ENCODE results near the gene CCDC6.
"Not testable (repeated sequence)": the region's sequence is repeated elsewhere in the genome, so short reads cannot be mapped to it uniquely, and the experiment has no call there.

The CCDC6 gene

DNA sequence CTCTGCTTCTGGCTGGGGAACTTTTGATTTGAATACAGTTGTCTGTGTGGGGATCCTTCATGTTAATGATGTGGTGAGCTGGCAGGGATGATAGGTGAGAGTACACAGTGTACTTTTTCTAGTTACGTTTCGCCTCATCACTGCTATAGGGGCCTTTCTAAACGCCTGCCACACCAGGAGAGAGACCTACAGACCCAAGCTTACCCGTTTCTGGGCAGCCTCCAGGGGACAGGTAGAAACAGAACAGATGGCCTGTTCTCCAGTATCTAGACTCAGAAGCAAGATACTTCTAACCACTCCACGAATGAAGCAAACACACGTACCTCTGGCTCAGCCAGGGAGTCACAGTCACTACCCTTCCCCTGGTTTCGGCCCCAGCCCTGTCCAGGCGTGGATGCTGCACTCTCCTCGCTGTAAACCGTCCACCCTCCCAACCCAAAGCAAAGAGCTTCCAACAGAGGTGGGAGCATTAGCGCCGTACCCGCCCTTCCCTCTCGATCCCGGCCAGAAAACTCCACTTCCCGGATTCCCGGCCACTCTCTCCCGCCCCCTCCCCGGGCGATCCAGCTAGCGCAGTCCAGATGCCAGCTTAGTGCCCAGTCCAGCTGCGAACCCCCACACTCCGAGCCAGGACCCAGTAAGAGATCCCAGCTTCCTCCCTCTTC, 1.2 kb downstream of the CCDC6 start:
- DNase-seq: peak; percentile 77

DNA sequence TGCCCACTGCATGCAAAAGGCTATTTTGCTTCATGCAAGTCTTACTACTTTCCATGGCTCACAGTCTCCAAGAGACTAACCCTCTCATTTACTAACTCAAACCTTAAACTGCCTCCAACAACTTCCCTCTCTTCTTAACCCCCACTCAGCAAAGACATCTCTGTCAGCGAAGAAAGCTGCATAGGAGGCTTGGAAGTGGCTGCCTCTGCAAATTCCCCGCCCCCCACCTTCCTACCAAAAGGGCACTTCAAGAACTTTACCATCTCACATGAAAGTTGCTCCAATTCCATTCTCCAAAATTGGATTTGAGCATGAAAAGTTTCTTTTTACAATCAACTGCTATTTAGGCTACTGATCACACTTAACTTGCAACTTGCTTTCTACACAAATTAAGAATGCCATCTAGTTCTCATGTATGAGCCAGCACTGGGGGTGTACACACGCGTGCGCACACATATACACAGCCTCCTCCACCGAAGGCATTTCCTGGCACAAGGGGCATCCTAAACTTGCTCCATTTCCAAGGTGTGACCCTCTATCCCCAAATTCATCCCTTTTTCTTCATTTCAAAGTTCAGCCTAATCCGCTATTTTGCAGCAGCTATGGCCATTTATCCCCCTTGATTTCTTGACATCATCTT, 1.8 kb downstream of the CCDC6 start:
- DNase-seq: no peak

DNA sequence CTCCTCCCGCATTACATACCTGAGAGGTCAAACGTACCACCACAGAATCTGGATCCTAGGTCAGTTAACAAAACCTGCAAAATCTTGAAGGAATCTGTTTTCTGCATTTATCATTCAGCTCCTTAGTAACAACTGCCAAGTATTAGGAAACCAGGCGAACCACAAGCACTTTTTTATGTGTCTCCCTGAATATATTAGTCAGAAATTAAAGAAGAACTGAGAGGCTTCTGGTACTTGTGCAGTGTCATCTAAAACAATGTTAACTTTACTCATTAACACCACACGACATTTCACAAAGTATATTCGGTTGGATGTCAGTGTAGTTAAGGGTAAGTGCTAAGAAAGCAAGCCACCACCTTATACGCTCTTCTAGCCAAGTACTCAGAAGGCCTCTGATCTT, 2.5 kb downstream of the CCDC6 start:
- DNase-seq: no peak

DNA sequence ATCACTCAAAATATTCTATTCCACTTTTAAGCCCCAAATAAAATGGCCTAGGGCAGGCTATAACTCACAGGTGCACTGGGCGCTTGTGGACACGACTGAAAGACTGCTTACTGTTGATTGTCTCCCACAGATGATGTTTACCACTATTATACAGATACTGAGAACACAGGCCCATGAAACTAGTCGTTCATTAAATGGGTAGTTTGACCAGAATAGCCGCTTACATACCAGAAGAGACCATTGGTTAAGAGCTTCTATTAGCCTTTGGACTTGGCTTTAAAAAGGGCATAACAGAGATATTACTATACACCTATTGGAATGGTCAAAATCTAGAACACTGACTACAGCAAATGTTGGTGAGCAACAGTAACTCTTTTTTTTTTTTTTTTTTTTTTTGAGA, 4.3 kb downstream of the CCDC6 start:
- DNase-seq: no peak

DNA sequence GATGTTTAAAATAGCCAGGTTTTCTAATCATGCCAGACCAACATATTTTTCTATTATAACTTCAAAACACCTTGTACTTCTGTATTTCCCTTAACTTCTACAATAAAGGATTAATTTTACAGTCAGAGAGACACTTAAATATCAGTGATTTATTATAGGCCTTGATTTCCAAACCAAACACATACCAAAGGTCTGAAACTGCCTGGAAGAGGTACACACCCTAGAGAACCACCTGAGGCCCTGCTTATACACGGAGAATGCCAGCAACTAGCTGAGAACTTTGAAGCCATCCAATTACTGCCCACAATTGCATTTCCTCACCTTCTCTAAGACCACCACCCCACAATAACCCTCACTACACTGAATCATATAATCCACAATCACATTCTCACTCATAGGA, 4.9 kb downstream of the CCDC6 start:
- no peak for DNase-seq

DNA sequence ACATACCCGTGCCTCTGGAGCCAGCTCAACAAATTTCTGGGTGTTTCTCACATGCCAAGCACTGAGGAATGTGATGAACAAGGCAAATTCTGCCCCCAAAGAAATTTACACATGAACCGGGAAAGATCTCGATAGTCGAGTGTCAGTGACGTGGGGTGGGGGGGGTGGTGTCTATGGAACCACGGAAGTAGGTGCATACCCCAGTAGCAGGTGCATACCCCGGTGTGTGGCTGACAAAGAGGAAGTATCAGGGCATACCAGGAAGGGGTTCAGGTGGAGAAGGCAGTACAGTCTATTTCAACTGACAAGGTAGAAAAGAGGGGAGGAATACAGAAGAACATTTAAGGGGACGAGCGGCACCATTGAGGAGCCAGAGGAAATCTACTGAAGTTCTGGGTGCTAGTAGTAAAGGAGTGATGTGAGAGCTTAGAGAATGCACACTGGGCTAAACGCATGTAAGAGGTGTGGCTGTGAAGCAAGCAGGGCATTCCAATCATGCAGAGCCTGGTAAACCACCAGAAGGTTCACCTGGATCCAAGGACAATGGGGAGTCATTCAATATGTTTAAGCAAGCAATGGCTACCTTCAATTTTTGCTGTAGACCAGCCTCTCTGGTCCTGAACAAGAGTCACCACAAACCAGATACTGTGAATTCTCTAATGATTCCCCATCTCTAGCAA, 6.2 kb downstream of the CCDC6 start:
- DNase-seq: no peak

DNA sequence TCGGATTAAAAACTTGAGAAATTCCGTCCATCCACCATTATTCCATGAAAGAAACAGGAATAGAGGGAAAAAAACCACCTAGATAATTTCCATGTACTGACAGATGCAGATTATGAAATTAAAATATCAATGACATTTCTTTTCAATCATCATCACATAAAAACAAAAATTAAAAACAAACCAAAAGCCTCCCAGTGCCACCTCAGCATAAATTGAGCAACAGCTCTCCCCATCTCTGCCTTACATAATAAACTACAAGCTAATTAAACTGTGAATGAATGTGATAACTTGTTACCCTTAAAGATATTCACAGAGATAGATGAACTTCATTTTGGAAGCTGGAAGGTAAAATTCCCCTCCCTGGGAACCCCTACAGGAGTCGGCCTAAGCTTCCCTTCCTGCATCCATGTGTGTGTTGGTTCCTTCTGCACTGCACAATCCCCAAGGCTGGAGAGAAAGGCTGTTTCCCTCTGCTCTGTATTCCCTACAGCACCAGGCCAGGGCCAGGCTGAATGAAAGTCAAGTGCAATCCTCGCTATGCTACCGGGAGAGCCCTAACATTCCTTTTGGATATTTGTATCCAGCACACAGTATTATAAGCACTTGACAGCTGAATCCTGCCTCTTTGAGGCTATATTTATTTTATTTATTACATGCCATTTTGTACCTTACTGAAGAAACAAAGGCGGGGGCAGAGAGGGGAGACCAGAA, 8.1 kb downstream of the CCDC6 start:
- no peak for DNase-seq

DNA sequence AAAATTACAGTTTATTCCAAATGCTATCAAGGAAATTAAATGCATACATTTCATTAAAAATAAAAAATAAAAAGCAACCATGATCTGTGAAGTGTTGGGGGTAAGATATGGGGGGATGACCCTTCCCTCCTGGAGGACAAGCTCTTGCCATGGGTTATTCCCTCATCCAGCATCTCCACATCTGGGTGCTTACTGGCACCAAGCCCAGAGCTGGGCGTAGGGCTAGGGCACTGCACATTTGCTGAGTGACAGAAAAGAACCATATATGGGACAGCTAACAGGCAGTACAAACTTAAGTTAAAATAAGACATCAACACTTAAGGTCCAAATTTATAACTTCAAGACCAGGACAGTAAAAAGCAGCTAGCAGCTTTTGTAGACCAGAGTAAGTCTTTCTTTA, 10.2 kb downstream of the CCDC6 start:
- DNase-seq: no peak

DNA sequence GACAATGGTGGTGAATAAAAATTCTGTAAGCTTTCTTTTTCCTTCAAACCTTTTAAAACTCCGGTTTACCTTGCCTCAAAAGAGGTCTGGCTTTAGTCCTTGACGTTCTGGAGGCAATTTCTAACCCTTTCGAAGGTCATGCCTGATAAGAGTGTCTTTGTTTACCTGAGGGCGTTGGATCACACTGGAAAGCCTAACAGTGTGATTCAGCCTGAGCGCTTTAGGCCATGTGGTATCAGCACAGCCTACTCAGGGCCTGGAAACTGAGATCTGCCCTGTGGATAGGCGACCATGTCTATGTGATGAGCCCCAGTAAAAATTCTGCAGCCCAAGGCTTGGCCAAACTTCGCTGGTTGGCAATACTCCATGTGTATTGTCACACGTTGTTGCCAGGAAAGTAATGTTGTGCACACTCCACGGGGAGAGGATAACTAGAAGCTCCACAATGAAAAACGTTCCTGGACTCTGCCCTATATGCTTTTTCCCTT, 10.7 kb downstream of the CCDC6 start:
- DNase-seq: no peak

DNA sequence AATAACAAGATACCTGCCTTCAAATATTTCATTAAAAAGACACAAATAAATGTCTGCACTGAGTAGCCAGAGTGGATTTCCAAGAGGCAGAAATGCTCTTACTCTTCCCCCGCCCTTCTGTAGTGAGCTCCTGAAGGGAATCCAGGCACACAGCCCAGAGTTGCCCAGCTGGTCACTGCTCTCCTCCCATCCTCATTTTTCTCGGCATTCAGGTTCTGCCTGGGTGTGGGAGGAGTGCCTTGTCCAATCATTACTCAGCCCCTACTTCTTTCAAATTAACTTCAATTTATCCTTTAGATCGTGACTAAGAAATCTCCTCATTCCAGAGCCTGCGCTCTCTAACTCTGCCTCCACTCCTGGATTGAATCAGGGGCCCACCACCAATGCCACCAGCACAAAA, 12.2 kb downstream of the CCDC6 start:
- DNase-seq: no peak

DNA sequence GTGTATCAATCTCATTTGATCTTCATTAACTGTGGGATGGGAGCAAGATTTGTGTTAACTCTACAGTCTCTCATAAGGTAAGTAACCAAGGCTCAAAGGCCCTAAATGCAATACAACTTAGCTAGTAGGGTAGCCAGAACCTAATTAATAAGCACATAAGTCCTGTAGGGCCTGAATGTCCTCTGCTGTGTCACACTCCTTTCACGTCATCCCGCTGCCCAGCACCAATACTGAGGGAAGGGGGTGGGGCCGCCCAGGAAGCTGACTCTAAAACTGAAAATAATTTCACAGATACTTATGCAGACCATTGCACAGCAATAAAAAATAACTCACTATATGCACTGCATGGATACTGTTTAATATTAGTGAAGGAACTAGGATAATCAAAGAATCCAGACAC, 13.7 kb downstream of the CCDC6 start:
- no peak for DNase-seq

DNA sequence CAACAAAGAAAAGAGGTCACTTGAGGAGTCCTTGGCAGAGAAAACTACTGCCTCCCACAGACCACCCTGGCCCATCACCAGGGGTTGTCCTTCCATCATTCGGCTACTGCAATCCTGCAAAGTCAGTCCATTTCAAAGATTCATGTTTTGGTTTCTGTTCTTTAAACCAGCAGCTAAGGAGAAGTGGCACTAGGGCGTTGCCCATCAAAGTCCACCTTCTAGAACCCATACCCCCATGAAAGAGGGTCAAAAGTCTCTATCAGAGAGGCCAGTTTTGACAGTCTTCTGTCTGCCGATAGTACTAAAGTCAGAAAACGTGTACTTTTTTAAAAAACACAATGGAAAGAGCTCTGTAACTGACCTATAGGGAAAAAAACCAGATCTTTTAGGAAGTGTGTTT, 14.4 kb downstream of the CCDC6 start:
- DNase-seq: no peak

DNA sequence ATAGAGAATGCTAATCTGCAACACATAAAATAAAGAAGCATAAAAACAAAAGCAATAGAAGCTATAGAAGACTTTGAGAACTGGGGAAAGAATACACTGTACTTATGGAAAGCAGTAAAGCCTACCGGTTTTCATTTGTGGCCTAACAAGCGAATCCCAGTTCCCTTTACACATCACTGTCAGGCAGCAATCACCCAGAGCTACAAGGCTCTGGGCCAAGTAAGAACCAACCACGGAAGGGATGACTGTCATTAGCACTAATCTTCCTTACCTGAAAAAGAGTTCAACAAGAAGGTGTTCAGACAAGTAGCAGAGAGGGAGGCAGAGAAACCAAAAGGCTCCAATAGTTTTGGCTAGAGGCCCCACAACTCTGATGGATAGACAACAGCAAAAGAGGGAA, 15.0 kb downstream of the CCDC6 start:
- no peak for DNase-seq

DNA sequence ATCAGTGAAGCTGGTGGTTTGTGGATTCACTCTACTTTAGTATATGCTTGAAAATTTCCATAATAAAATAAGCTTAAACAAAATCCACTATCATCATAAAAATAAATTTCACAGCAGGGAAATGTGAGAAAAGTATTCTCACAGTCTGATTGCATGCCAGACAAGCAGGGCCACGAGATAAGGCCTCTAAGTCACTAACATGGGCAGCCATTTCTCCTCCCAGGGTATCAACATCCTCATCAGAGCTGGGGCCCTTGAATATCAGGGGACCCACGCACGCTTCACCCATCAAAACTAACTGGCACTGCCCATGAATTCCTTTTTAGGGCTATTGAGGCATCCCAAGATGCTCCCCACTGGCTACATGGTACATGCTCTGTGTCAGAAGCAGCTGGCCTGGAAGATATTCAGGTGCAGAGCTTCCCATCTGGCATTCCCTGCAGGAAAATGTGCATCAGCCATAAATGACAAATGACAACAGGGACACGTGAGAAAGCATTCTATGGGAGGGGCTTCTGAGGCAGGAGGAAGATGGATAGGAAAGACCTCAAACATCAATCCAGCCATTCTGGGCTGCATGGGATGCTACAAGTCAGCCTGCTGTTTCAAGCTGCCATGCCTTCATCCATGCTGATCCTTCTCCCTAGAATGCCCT, 17.4 kb downstream of the CCDC6 start:
- DNase-seq: no peak

DNA sequence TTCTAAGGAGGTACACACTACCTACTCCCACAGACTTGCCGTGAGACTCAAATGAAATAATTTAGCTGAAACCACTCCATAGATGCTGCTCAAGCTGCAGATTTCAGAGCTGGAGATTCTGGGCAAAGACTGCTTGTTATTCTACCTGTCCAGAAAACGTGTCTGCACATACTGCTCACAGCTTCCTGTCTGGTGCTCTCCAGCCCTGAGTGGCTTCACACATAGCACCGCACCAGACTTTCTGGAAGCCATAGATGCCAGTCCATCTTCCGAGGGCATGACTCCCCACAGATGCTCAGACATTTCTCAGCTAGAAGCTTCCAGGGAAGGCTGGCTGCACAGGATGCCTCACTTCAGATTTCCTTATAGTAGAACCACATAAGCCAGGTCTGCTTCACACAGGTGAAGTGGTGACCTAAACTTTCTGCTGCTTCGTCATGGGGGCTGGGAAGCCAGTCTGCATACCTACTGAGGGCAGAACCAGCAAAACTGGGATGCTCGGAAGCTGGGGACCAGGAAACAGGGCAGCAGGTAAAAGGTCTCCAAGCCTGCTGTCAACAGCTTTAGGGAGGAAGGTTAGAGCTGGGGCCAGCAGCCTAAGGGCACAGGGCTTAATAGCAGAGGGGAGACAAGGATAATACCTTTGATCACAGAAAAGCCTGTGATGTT, 18.2 kb downstream of the CCDC6 start:
- no peak for DNase-seq

DNA sequence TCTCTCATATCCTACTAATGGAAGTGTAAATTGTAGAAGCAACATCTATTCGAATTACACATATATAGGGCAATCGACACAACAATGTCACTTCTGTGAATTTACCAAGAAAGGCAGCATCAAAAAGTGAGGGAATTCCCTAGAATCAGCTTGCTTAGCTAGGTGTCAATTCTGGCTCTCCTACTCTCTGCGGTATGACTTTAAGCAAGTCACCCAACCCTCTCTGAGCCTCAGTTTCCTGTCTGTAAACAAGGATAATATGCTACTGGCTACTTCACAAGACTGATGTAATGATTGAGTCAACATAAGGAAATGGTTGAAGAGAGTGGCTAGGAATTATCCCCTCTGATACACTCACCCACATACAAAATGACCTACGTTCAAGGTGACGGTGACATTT, 19.4 kb downstream of the CCDC6 start:
- DNase-seq: no peak

DNA sequence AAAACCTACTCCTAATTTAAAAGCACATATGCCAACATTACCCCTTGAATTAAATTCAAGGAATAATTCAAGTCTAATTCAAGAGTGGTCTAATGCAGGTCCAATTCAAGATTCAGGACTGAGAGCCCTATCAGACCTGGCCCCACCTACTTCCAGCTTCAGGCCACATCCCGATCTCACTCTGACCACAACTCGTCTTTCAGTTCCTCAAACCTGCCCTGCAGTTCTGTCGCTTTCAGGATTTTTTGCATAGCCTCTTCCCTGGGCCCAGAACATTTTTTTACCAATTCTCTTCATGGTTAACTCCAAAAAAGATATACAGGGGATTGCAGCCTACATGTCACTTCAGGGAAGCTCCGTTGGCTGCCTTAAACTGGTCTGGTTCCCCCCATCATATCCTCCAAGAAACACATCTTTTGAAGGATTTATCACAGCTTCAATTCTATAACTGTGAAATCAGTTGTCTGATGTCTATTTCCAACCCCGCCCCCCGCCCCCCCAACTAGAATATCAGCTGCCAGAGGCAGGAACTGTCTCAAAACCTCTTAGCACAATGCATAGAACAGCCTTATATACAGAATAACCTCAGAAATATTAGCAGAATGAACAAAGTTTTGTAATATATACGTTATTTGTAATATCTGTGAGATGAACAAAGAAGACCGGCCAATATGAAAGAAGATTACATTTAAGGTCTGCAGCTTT, 20.8 kb downstream of the CCDC6 start:
- no peak for DNase-seq

DNA sequence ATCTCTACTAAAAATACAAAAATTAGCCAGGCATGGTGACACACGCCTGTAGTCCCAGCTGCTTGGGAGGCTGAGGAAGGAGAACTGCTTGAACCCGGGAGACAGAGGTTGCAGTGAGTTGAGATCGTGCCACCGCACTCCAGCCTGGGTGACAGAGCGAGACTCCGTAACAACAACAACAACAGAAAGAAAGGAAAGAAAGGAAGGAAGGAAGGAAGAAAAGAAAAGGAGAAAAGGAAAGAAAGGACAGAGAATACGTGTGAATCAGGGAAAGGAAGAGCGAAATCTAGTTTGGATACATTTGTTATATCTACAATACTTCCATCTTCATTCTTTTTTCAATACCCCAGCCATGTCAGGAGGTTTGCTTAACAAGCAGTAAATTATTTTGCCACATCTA, 21.5 kb downstream of the CCDC6 start:
- not testable (repeated sequence) for DNase-seq

DNA sequence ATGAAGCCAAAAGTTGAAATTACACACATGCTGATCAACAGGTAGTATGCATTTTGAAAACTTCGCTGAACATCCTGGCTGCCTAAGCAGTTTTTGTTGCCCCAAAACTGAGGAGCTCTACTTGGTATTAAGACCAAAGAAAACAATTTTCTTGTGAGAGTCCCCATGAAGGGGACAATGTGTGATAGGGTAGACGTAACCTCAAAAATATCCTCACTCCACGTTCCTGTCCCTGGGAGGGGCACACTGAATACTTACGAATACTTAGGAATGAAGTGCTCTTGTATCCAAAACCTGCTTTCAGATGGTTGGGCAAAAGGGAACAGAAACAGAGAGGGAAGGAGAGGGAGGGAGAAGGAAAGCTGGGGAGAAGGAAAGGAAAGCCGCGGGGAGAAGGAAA, 24.7 kb downstream of the CCDC6 start:
- DNase-seq: no peak

DNA sequence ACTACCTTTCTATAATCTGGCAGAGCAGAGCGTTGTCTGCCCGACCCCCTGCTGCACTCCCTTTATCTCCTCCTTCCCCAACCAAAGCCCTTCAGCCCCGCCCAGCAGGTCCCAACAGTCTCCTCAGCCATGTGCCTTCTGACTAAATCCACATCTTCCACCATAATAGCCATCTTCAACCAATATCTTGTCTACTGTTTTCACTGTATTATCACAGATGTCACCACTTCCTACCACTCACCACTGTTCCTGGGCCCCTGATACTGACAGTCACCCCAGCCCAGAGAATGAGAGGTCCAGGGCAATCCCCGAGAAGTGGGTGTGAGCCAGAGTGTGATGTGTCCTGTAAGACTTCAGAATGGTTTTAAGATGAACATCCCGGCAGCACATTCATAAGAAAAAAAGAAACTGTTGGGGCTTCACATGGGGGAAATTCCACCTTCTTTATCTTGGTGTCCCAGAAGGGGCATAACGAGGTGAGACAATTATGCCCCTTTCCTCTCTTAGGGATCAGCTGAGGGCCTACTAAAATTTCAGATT, 25.3 kb downstream of the CCDC6 start:
- no peak for DNase-seq

DNA sequence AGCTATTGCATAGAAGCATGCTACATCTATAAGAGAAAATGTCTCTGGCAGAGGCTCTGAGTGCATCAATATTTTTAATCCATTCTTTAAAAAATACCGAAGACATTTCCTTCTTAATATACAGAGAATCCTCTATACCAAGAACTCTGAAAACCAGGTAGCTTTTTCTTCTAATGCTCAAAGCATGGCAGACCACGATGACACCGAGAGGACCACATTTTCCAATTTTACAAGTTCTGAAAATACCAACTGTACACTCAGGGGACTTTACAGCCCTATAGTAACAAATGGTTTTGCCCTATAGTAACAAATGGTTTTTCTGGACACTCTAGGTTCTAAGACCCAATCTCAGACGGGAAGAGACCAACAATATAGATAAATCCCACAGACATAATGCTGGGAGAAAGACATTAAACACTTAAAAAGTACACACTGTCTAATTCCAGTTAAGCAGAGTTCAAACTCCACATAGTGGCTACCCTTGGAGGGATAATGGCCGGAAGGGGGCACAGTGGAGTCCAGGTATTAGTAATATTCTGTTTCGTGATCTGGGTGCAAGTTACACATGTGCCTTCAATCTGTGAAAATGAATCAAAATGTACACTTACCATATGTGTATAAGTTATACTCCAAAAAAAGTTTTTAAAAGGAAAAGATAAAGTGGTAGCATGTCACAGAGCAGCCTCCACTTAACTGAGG, 26.2 kb downstream of the CCDC6 start:
- DNase-seq: no peak
